ENCODE data around the gene HCFC1.

DNA sequence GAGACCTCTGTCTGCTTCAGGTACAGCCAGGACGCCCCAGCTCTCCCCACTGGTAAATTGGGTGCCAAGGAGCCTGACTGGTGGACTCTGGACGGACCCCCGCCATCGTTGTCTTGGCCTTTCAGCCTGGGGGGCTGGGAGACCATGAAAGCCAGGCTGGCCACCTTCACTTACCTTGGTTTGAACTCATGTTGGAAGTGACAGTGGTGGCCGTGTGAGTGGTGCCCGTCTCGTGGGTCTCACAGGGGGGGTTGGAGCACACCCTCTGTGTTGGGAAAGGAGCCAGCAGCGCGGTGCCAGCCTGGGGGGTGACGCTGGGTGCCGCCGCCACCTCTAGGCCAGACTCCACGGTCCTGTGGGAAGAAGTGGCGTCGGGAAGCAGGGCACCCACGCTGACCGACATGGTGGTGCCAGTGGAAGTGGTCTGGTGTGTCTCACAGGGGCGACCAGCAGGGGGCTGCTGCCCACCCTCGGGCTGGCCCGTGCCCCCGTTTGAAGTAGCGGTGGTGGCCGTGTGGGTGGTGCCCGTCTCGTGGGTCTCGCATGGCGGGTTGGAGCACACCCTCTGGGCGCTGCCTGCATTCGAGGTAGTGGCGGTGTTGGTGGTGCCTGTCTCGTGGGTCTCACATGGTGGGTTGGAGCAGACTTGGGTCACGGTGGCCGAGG lies 17.6 kb downstream of the HCFC1 start:
- TF ChIP-seq CTCF (IDR thresholded peaks at IDR 0.05) (no peak), POLR2A (IDR thresholded peaks at IDR 0.05) (no peak)

Data from testis (tissue), 2 donors.